Mesenchymal stem cell (in vitro differentiated cells and primary cell): ENCODE data around the gene HRNR.
"Not testable (repeated sequence)": the region's sequence is repeated elsewhere in the genome, so short reads cannot be mapped to it uniquely, and the experiment has no call there.

Source experiments
- DNase-seq: peaks from one replicate; pipeline ENCODE4 v3.0.0-alpha.2; 2013
- H2AFZ ChIP-seq: one replicate; pipeline ENCODE4 v1.6.1; 2013; ENCODE audit warnings: low read depth, mild to moderate bottlenecking, control low read depth, inconsistent platforms, low read length, moderate library complexity
- H2AK5ac ChIP-seq: 2 replicates; pipeline ENCODE4 v1.6.1; 2013; ENCODE audit warnings: low read length, moderate library complexity, mild to moderate bottlenecking, inconsistent platforms; ENCODE audit not compliant: severe bottlenecking
- H2BK120ac ChIP-seq: one replicate; pipeline ENCODE4 v1.6.1; 2013; ENCODE audit warnings: low read depth, mild to moderate bottlenecking, inconsistent platforms, low read length, moderate library complexity
- H2BK12ac ChIP-seq, 2 experiments: one replicate each; pipeline ENCODE4 v1.6.1; 2013; ENCODE audit warnings: inconsistent platforms in 2 of 2, low read length in 2 of 2, mild to moderate bottlenecking in 2 of 2, moderate library complexity in 2 of 2, control low read depth in 1 of 2
- H2BK15ac ChIP-seq: one replicate; pipeline ENCODE4 v1.6.1; 2013; ENCODE audit warnings: mild to moderate bottlenecking, low read depth, inconsistent platforms; ENCODE audit not compliant: poor library complexity, severe bottlenecking
- H2BK5ac ChIP-seq: 2 replicates; pipeline ENCODE4 v1.6.1; 2013; ENCODE audit warnings: low read depth, mild to moderate bottlenecking, low read length, control low read depth, inconsistent platforms; ENCODE audit not compliant: poor library complexity, severe bottlenecking
- H3K14ac ChIP-seq, 2 experiments: one replicate each; pipeline ENCODE4 v1.6.1; 2013; ENCODE audit warnings: inconsistent platforms in 2 of 2, low read length in 2 of 2, control low read depth in 1 of 2, mild to moderate bottlenecking in 1 of 2, moderate library complexity in 1 of 2
- H3K18ac ChIP-seq, 2 experiments: one replicate each; pipeline ENCODE4 v1.6.1; 2013; ENCODE audit warnings: inconsistent platforms in 2 of 2, low read length in 2 of 2, control low read depth in 1 of 2, low read depth in 1 of 2, mild to moderate bottlenecking in 1 of 2
- H3K23ac ChIP-seq, 2 experiments: one replicate each; pipeline ENCODE4 v1.6.1; 2013; ENCODE audit warnings: inconsistent platforms in 2 of 2, low read length in 2 of 2, mild to moderate bottlenecking in 2 of 2, moderate library complexity in 2 of 2, control low read depth in 1 of 2
- H3K27ac ChIP-seq: 2 replicates; pipeline ENCODE4 v1.5.1; 2013; ENCODE audit warnings: mild to moderate bottlenecking, moderate library complexity, low read length, control low read depth, inconsistent platforms; ENCODE audit not compliant: poor library complexity, severe bottlenecking
- H3K27me3 ChIP-seq, 2 experiments: 2 replicates each; pipeline versions ENCODE4 v1.6.1 to v1.7.0; 2013; ENCODE audit warnings: low read length in 2 of 2, mild to moderate bottlenecking in 2 of 2, moderate library complexity in 2 of 2, control low read depth in 1 of 2, inconsistent platforms in 1 of 2; ENCODE audit not compliant: control insufficient read depth in 1 of 2, insufficient read depth in 1 of 2
- H3K36me3 ChIP-seq, 2 experiments: 2 replicates each; pipeline versions ENCODE4 v1.6.1 to v1.7.0; 2013; ENCODE audit warnings: low read length in 2 of 2, control low read depth in 1 of 2, inconsistent platforms in 1 of 2, low read depth in 1 of 2, mild to moderate bottlenecking in 1 of 2; ENCODE audit not compliant: insufficient read depth in 2 of 2, control insufficient read depth in 1 of 2
- H3K4ac ChIP-seq, 2 experiments: one replicate each; pipeline ENCODE4 v1.6.1; 2013; ENCODE audit warnings: inconsistent platforms in 2 of 2, low read length in 2 of 2, mild to moderate bottlenecking in 2 of 2, moderate library complexity in 2 of 2, control low read depth in 1 of 2, low read depth in 1 of 2
- H3K4me1 ChIP-seq: 2 replicates; pipeline ENCODE4 v1.6.1; 2013; ENCODE audit warnings: low read depth, low read length, control low read depth; ENCODE audit not compliant: control insufficient read depth, insufficient read depth
- H3K4me2 ChIP-seq: 2 replicates; pipeline ENCODE4 v1.6.1; 2013; ENCODE audit warnings: low read length, mild to moderate bottlenecking, inconsistent platforms; ENCODE audit not compliant: poor library complexity, severe bottlenecking
- H3K4me3 ChIP-seq, 2 experiments: 2 replicates each; pipeline versions ENCODE4 v1.5.1 to v1.7.0; 2013; ENCODE audit warnings: low read length in 2 of 2, mild to moderate bottlenecking in 2 of 2, control low read depth in 1 of 2, low read depth in 1 of 2; ENCODE audit not compliant: insufficient read depth in 1 of 2
- H3K79me1 ChIP-seq: replicated peaks from 2 replicates; pipeline ENCODE4 v1.6.1; 2013; ENCODE audit warnings: mild to moderate bottlenecking, control low read depth, low read length, inconsistent platforms; ENCODE audit not compliant: poor library complexity, severe bottlenecking
- H3K9ac ChIP-seq: 2 replicates; pipeline ENCODE4 v1.7.0; 2013; ENCODE audit warnings: mild to moderate bottlenecking, low read length, moderate library complexity
- H3K9me3 ChIP-seq: 2 replicates; pipeline ENCODE4 v1.7.0; 2013; ENCODE audit warnings: mild to moderate bottlenecking, low read length; ENCODE audit not compliant: control insufficient read depth
- H4K8ac ChIP-seq: one replicate; pipeline ENCODE4 v1.6.1; 2013; ENCODE audit warnings: inconsistent platforms, mild to moderate bottlenecking, low read length, moderate library complexity
- H4K91ac ChIP-seq: one replicate; pipeline ENCODE4 v1.6.1; 2013; ENCODE audit warnings: mild to moderate bottlenecking, low read length, inconsistent platforms
- WGBS: methylation state at CpG from one replicate; pipeline ENCODE4 v1.1.7; 2013; ENCODE audit warnings: mixed read lengths; 5-methylcytosine and 5-hydroxymethylcytosine counted together

The HRNR gene

DNA sequence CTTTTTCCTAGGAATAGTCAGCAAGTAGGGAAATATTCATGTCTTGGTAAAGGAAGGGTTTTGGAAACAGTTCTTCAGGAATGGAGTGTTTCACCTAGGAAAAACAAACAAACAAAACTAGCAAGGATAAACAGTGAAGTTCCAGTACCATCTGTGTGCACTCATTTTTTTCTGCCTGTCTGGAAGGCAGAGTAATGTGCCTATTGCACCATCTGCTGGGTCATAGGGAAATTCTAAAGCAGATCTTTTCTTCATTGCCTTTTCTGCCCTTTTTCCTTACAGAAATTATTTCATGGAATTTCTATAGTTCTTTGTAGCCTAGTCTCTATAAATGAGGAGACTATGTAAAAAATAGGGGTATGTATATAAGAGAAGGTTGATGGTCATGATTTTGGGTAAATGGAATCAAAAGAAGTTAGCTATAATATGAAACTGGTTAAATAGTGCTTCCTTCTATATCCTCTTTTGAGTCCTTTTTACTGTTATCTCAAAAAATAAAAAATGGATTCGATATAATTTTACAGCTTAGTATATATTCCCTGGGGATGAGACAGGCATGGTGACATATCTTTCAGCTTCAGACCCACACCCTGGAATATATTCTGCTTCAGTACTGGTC is 3.4 kb upstream of the HRNR start:
- no peak overlapping the region for H2BK12ac ChIP-seq
- no peak for DNase-seq
- WGBS, result 83% methylated on average over 1 of the region's 1 CpG
- H3K4me1 ChIP-seq, result no peaks in the 10 kb centered on the region
- no peak overlapping the region for H2BK5ac ChIP-seq
- H3K9ac ChIP-seq, result no peak overlapping the region
- no peak overlapping the region for H3K23ac ChIP-seq
- H3K79me1 ChIP-seq, result no peaks in the 10 kb centered on the region
- no peak overlapping the region for H3K18ac ChIP-seq
- no peak overlapping the region for H3K27ac ChIP-seq
- H3K14ac ChIP-seq, result no peak overlapping the region
- H2BK15ac ChIP-seq, result no peak overlapping the region
- no peak overlapping the region for H3K4me2 ChIP-seq
- H4K91ac ChIP-seq, result no peak overlapping the region
- H2AK5ac ChIP-seq, result no peak overlapping the region
- H4K8ac ChIP-seq, result no peak overlapping the region
- no peak overlapping the region for H3K4me3 ChIP-seq
- no peak overlapping the region for H2AFZ ChIP-seq
- H3K9me3 ChIP-seq, result no peaks in the 10 kb centered on the region
- H3K4ac ChIP-seq, result no peak overlapping the region
- no peak overlapping the region for H2BK120ac ChIP-seq
- H3K36me3 ChIP-seq, result no peaks in the 10 kb centered on the region
- H3K27me3 ChIP-seq, result no peaks in the 10 kb centered on the region

DNA sequence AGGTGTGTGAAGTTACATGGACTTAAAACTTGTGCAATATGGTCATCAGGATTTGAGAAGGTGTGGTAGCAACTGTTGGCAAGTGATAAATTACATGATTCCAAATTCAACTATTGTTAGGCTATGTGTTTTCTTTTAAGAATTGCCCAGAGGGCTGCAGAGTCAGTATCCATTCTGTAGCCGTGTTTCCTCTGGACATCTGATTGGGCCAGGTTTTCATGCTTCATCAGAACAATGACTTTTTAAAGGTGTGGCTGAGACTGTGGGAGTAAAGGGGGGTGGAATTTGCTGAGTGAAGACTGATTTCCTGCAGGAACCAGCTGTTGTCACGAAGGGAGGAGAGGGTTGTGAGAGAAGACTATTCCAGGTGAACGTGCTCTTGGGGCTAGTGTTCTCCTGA is 1.7 kb upstream of the HRNR start:
- Histone ChIP-seq H2BK12ac (no peak overlapping the region), H2BK15ac (no peak overlapping the region), H3K9ac (no peak overlapping the region), H3K27ac (no peak overlapping the region), H2AK5ac (no peak overlapping the region), H3K4me3 (no peak overlapping the region), H3K4ac (no peak overlapping the region), H3K36me3 (no peaks in the 10 kb centered on the region), H3K27me3 (no peaks in the 10 kb centered on the region), H2BK5ac (no peak overlapping the region), H3K9me3 (no peaks in the 10 kb centered on the region), H4K8ac (no peak overlapping the region), H3K4me2 (no peak overlapping the region), H3K14ac (no peak overlapping the region), H2AFZ (no peak overlapping the region), H3K18ac (no peak overlapping the region), H3K4me1 (no peaks in the 10 kb centered on the region), H3K23ac (no peak overlapping the region), H4K91ac (no peak overlapping the region), H3K79me1 (no peaks in the 10 kb centered on the region), H2BK120ac (no peak overlapping the region)
- 38% methylated on average over 3 of the region's 3 CpGs for WGBS
- DNase-seq, result no peak

DNA sequence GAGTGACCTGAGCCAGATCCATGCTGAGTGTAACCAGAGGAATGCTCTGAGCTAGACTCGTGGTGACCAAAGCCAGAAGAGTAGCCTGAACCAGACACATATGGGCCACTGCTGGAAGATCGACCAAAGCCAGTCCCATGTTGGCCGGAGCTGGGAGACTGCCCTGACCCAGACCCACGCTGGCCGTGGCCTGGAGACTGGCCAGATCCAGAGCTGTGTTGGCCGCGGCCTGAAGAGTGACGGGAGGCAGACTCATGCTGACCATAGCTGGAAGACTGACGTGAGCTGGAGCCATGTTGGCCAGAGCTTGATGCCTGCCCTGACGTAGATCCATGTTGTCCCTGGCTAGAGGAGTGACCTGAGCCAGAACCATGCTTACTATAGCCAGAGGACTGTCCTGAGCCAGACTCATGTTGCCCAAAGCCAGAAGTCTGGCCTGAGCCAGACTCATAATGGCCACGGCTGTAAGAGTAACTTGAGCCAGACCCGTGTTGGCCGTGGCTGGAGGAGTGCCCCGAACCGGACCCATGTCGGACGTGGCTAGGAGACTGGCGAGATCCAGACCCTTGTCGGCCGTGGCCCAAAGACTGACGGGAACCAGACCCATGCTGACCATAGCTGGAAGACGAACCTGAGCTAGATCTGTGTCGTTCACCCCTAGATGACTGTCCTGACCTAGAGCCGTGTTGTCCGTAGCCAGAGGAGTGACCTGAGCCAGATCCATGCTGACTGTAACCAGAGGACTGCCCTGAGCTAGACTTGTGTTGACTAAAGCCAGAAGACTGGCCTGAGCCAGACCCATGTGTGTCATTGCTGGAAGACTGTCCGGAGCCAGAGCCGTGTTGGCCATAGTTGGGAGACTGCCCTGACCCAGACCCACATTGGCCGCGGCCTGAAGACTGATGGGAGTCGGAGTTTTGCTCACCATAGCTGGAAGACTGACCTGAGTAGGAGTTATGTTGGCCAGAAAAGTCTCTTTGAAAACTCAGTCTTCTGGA is 3.5 kb downstream of the HRNR start:
- Histone ChIP-seq H2BK120ac (no peak overlapping the region), H3K27ac (no peak overlapping the region), H2BK15ac (no peak overlapping the region), H3K4ac (no peak overlapping the region), H3K4me3 (no peak overlapping the region), H3K23ac (no peak overlapping the region), H4K91ac (no peak overlapping the region), H3K79me1 (no peaks in the 10 kb centered on the region), H3K14ac (no peak overlapping the region), H3K36me3 (no peaks in the 10 kb centered on the region), H3K9ac (no peak overlapping the region), H3K9me3 (no peaks in the 10 kb centered on the region), H3K4me1 (no peaks in the 10 kb centered on the region), H3K27me3 (no peaks in the 10 kb centered on the region), H4K8ac (no peak overlapping the region), H3K18ac (no peak overlapping the region), H2BK12ac (no peak overlapping the region), H2AK5ac (no peak overlapping the region), H3K4me2 (no peak overlapping the region), H2BK5ac (no peak overlapping the region), H2AFZ (no peak overlapping the region)
- WGBS, result 79% methylated on average over 30 of the region's 30 CpGs
- no peak for DNase-seq

DNA sequence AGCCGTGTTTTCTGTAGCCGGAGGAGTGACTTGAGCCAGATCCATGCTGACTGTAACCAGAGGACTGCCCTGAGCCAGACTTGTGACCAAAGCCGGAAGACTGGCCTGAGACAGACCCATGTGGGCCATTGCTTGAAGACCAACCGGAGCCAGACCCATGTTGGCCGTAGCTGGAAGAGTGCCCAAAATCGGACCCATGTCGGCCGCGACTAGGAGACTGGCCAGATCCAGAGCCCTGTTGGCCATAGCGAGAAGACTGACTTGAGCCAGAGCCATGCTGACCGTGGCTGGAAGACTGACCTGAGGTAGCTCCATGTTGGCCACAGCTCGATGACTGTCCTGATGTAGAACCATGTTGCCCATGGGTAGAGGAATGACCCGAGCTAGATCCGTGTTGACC is 4.6 kb downstream of the HRNR start:
- not testable (repeated sequence) for H2AK5ac ChIP-seq, H3K4me2 ChIP-seq, H4K8ac ChIP-seq, H2BK5ac ChIP-seq, H3K23ac ChIP-seq, H3K18ac ChIP-seq, H3K36me3 ChIP-seq, H3K9me3 ChIP-seq, H3K4me1 ChIP-seq, H3K14ac ChIP-seq, H2AFZ ChIP-seq, H4K91ac ChIP-seq, DNase-seq, H2BK15ac ChIP-seq, H2BK120ac ChIP-seq, H3K79me1 ChIP-seq, H3K4me3 ChIP-seq, H3K27ac ChIP-seq, H2BK12ac ChIP-seq, H3K9ac ChIP-seq, H3K27me3 ChIP-seq, H3K4ac ChIP-seq
- WGBS, result 82% methylated on average over 14 of the region's 14 CpGs
